Stomach (tissue), 9 donors: Measurements from ENCODE around the gene RGS11. TPM values are rescaled to one million over a fixed set of nuclear protein-coding genes. Genes with fewer than 3 reads are reported as not detected.
"Not testable (repeated sequence)": the region's sequence is repeated elsewhere in the genome, so short reads cannot be mapped to it uniquely, and the experiment has no call there.

Experiments used
- DNase-seq, 2 donors: peaks; one replicate each; pipeline versions ENCODE4 v3.0.0 to v3.0.0-alpha.2; 2013 to 2019
- H3K27ac ChIP-seq, 5 donors: fragments of 200-600 bp in 4 of 5; sonication (generic) in 4 of 5; one replicate each; pipeline ENCODE4 v1.5.1; 2013 to 2019; ENCODE audit warnings: mild to moderate bottlenecking in 1 of 5, moderate library complexity in 1 of 5
- H3K27me3 ChIP-seq, 3 donors: fragments of 200-600 bp; sonication (generic); one replicate each; pipeline ENCODE4 v1.5.1; 2017 to 2019; ENCODE audit warnings: mixed run types in 1 of 3
- H3K36me3 ChIP-seq, 4 donors: fragments of 200-600 bp; sonication (generic); 1 replicate in 3 of 4; 2 replicates in 1 of 4; pipeline ENCODE4 v1.5.1; 2016 to 2019
- H3K4me1 ChIP-seq, 4 donors: fragments of 200-600 bp; sonication (generic); one replicate each; pipeline ENCODE4 v1.5.1; 2016 to 2019
- H3K4me3 ChIP-seq, 4 donors: fragments of 200-600 bp; sonication (generic) in 3 of 4; one replicate each; pipeline ENCODE4 v1.5.1; 2016 to 2019; ENCODE audit warnings: mild to moderate bottlenecking in 1 of 4
- H3K9me3 ChIP-seq, 4 donors: fragments of 200-600 bp; sonication (generic); one replicate each; pipeline ENCODE4 v1.5.1; 2016 to 2019
- EP300 ChIP-seq: sonication (generic); formaldehyde crosslinking; IDR thresholded peaks from one replicate; pipeline ENCODE4 v1.6.1; 2017; ENCODE audit warnings: antibody characterized with exemption
- POLR2A ChIP-seq, 4 donors: fragments of 450-650 bp; IDR thresholded peaks; one replicate each; pipeline ENCODE4 v1.6.1; 2016; ENCODE audit warnings: antibody characterized with exemption in 4 of 4, control low read depth in 2 of 4, mild to moderate bottlenecking in 1 of 4, moderate library complexity in 1 of 4
- POLR2AphosphoS5 ChIP-seq, 3 donors: sonication (generic); formaldehyde crosslinking; IDR thresholded peaks; one replicate each; pipeline ENCODE4 v1.6.1; 2016; ENCODE audit warnings: antibody characterized with exemption in 3 of 3
- WGBS, 5 donors: extraction: QIAGEN DNeasy Blood & Tissue Kit in 3 of 5; methylation state at CpG; one replicate each; pipeline versions ENCODE4 v1.1.5 to v1.1.7; 2013 to 2018; 5-methylcytosine and 5-hydroxymethylcytosine counted together
- intact Hi-C: fragments of 100-400 bp; cut with DNase I; formaldehyde crosslinking; loops from one replicate; pipeline ENCODE4 v1.15.1; 2023; ENCODE audit warnings: low total_unique reads
- polyA plus RNA-seq, 3 donors: library from polyadenylated mRNA; stranded (reverse); fragments of 200-250 nt; gene quantifications; one replicate each; pipeline ENCODE4 v1.2.3, GENCODE V29; 2013
- total RNA-seq, 5 donors: library from RNA; depleted of rRNA; stranded (reverse); fragments of >200 nt; gene quantifications; one replicate each; pipeline versions ENCODE4 v1.1.0 to v1.2.3, GENCODE V29; 2014 to 2016
- TF ChIP-seq, protein P1 (sequence below), 7 experiments: fragments of 450-650 bp in 4 of 7; fragments of 200-600 bp in 3 of 7; sonication (generic) in 3 of 7; IDR thresholded peaks; one replicate each; pipeline ENCODE4 v1.5.1; 2016 to 2019; ENCODE audit warnings: antibody characterized with exemption in 7 of 7, control low read depth in 2 of 7, mild to moderate bottlenecking in 1 of 7
- donor health status: healthy with polysubstance abuse.
- donor health status: Bipolar disorder and iron deficiency.
- donor health status: healthy.

The RGS11 gene
- total and polyA plus RNA-seq, 8 donors: 2.6 to 26.3 (median 9.6) TPM

- intact Hi-C loops: no loop called here
- Histone ChIP-seq H3K4me1 (peaks cover 0 to 29% (median 24%) of the 10 kb centered on the region in 4 donors), H3K9me3 (no peaks in the 10 kb centered on the region), H3K4me3 (no peak overlapping the region), H3K27me3 (peaks cover 0 to 11% (median 0%) of the 10 kb centered on the region in 3 donors), H3K36me3 (peaks cover 8 to 17% (median 16%) of the 10 kb centered on the region in 4 donors), H3K27ac (no peak overlapping the region)
- TF ChIP-seq POLR2A (IDR thresholded peaks at IDR 0.05): no peak
- no peak for TF ChIP-seq EP300
- TF ChIP-seq, protein P1, sequence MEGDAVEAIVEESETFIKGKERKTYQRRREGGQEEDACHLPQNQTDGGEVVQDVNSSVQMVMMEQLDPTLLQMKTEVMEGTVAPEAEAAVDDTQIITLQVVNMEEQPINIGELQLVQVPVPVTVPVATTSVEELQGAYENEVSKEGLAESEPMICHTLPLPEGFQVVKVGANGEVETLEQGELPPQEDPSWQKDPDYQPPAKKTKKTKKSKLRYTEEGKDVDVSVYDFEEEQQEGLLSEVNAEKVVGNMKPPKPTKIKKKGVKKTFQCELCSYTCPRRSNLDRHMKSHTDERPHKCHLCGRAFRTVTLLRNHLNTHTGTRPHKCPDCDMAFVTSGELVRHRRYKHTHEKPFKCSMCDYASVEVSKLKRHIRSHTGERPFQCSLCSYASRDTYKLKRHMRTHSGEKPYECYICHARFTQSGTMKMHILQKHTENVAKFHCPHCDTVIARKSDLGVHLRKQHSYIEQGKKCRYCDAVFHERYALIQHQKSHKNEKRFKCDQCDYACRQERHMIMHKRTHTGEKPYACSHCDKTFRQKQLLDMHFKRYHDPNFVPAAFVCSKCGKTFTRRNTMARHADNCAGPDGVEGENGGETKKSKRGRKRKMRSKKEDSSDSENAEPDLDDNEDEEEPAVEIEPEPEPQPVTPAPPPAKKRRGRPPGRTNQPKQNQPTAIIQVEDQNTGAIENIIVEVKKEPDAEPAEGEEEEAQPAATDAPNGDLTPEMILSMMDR (IDR thresholded peaks at IDR 0.05): no peak
- TF ChIP-seq POLR2AphosphoS5 (IDR thresholded peaks at IDR 0.05): no peak
- DNase-seq: no peak
- WGBS, 5 donors: 84 to 89% (median 87%) methylated on average over 20 to 24 of the region's 24 CpGs
These were observed 6.5 kb downstream of the RGS11 start for GRCh38 chr16:269061-269796.

- TF ChIP-seq EP300 (no peak), POLR2A (IDR thresholded peaks at IDR 0.05) (no peak), POLR2AphosphoS5 (IDR thresholded peaks at IDR 0.05) (no peak)
- TF ChIP-seq, protein P1 (IDR thresholded peaks at IDR 0.05): no peak
- H3K36me3 ChIP-seq: peaks cover 17 to 25% (median 24%) of the 10 kb centered on the region in 4 donors
- WGBS, 5 donors: 49 to 70% (median 55%) methylated on average over 38 to 40 of the region's 40 CpGs
- intact Hi-C loops: no loop called here
- DNase-seq: peak in 1 of 2 donors; percentile 35
- H3K27ac ChIP-seq: no peak overlapping the region
- H3K27me3 ChIP-seq: peaks cover 0 to 2% (median 0%) of the 10 kb centered on the region in 3 donors
- peaks cover 0 to 20% (median 17%) of the 10 kb centered on the region in 4 donors for H3K4me1 ChIP-seq
- H3K4me3 ChIP-seq: no peak overlapping the region
- no peaks in the 10 kb centered on the region for H3K9me3 ChIP-seq
These were observed 7.3 kb downstream of the RGS11 start for GRCh38 chr16:268141-269053.

DNA sequence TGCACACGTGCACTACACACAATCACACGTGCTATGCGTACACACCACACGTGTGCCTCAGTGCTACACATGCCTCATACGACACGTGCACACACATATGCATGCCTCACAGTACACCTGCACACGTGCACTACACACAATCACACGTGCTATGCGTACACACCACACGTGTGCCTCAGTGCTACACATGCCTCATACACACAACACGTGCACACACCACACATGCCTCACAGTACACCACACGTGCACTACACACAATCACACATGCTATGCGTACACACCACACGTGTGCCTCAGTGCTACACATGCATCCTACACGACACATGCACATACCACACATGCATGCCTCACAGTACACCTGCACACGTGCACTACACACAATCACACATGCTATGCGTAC is 8.2 kb downstream of the RGS11 start:
- 76 to 88% (median 85%) methylated on average over 17 of the region's 17 CpGs for WGBS, 5 donors
- H3K27ac ChIP-seq, H3K4me3 ChIP-seq, DNase-seq, H3K9me3 ChIP-seq, intact Hi-C loops, H3K27me3 ChIP-seq: not testable (repeated sequence)
- peaks cover 0 to 19% (median 15%) of the 10 kb centered on the region in 4 donors for H3K4me1 ChIP-seq
- peaks cover 23 to 33% (median 33%) of the 10 kb centered on the region in 4 donors for H3K36me3 ChIP-seq

GRCh38 chr16:266258-267164 is 9.2 kb downstream of the RGS11 start:
- intact Hi-C loops: no loop called here
- Histone ChIP-seq H3K9me3 (no peaks in the 10 kb centered on the region), H3K36me3 (peaks cover 27 to 44% (median 43%) of the 10 kb centered on the region in 4 donors), H3K4me3 (no peak overlapping the region), H3K4me1 (peaks cover 0 to 19% (median 15%) of the 10 kb centered on the region in 4 donors), H3K27ac (peak overlapping the region in 2 of 5 donors; percentile 7 to 14), H3K27me3 (no peaks in the 10 kb centered on the region)
- TF ChIP-seq, protein P1 (IDR thresholded peaks at IDR 0.05): no peak
- no peak for TF ChIP-seq POLR2AphosphoS5 (IDR thresholded peaks at IDR 0.05)
- TF ChIP-seq POLR2A (IDR thresholded peaks at IDR 0.05): no peak
- no peak for TF ChIP-seq EP300
- WGBS, 5 donors: 65 to 70% (median 67%) methylated on average over 22 to 25 of the region's 25 CpGs
- DNase-seq: peak in 1 of 2 donors; percentile 7
